Uterus (tissue), 2 donors: ENCODE results near the gene DPH7.
"Not testable (repeated sequence)": the region's sequence is repeated elsewhere in the genome, so short reads cannot be mapped to it uniquely, and the experiment has no call there.

ENCODE experiments used
- CTCF ChIP-seq, 4 experiments: fragments of 200-600 bp in 2 of 4; fragments of 450-650 bp in 2 of 4; sonication (generic) in 2 of 4; IDR thresholded peaks; one replicate each; pipeline ENCODE4 v1.5.1; 2016 to 2019; ENCODE audit warnings: antibody characterized with exemption in 4 of 4, mild to moderate bottlenecking in 2 of 4, moderate library complexity in 1 of 4
- POLR2A ChIP-seq, 2 donors: fragments of 450-650 bp; IDR thresholded peaks; one replicate each; pipeline ENCODE4 v1.6.1; 2016; ENCODE audit warnings: antibody characterized with exemption in 2 of 2, mild to moderate bottlenecking in 1 of 2, moderate library complexity in 1 of 2

DNA sequence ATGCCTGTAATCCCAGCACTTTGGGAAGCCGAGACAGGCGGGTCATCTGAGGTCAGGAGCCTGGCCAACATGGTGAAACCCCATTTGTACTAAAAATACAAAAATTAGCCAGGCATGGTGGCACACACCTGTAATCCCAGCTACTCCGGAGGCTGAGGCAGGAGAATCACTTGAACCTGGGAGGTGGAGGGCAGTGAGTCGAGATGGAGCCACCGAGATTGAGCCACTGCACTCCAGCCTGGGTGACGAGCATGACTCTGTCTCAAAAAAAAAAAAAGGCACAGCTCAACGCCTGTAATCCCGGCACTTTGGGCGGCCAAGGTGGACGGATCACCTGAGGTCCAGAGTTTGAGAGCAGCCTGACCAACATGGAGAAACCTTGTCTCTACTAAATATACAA is 25.1 kb downstream of the DPH7 start:
- not testable (repeated sequence) for TF ChIP-seq CTCF, POLR2A (IDR thresholded peaks at IDR 0.05)
